Neural cell (in vitro differentiated cells): Measurements from ENCODE around the gene CDH16.
"Not testable (repeated sequence)": the region's sequence is repeated elsewhere in the genome, so short reads cannot be mapped to it uniquely, and the experiment has no call there.

Experiments used
- EP300 ChIP-seq: fragments of 450-650 bp; conservative IDR thresholded peaks from 2 replicates; pipeline ENCODE4 v1.6.1; 2014; ENCODE audit warnings: antibody characterized with exemption, mild to moderate bottlenecking, moderate library complexity; ENCODE audit not compliant: poor library complexity, severe bottlenecking
- EZH2 ChIP-seq: fragments of 200-600, 300-800 bp; shearing (Covaris generic), sonication (generic); IDR thresholded peaks from 2 replicates; pipeline ENCODE4 v1.6.1; 2014; ENCODE audit warnings: antibody characterized with exemption, low read length, borderline replicate concordance, mild to moderate bottlenecking; ENCODE audit not compliant: insufficient read depth, poor library complexity, severe bottlenecking
- MXI1 ChIP-seq: fragments of 450-650 bp; conservative IDR thresholded peaks from 2 replicates; pipeline ENCODE4 v1.6.1; 2014; ENCODE audit warnings: antibody characterized with exemption, mild to moderate bottlenecking; ENCODE audit not compliant: poor library complexity, severe bottlenecking
- POLR2AphosphoS5 ChIP-seq: IDR thresholded peaks from 2 replicates; pipeline ENCODE4 v1.6.1; 2012
- RAD21 ChIP-seq: fragments of 450-650 bp; conservative IDR thresholded peaks from 2 replicates; pipeline ENCODE4 v1.6.1; 2014; ENCODE audit warnings: antibody characterized with exemption, mild to moderate bottlenecking, moderate library complexity
- SMC3 ChIP-seq: fragments of 450-650 bp; conservative IDR thresholded peaks from 2 replicates; pipeline ENCODE4 v1.6.1; 2014; ENCODE audit warnings: antibody characterized with exemption, mild to moderate bottlenecking, moderate library complexity; ENCODE audit not compliant: poor library complexity
- TAF1 ChIP-seq: IDR thresholded peaks from 2 replicates; pipeline ENCODE4 v1.6.1; 2012; ENCODE audit warnings: low read depth
- TF ChIP-seq, protein P1 (sequence below): fragments of 450-650 bp; IDR thresholded peaks from 2 replicates; pipeline ENCODE4 v1.5.1; 2014; ENCODE audit warnings: antibody characterized with exemption, mild to moderate bottlenecking, moderate library complexity; ENCODE audit not compliant: poor library complexity, severe bottlenecking
- TF ChIP-seq, protein P2 (sequence below): IDR thresholded peaks from 2 replicates; pipeline ENCODE4 v1.6.1; 2012; ENCODE audit warnings: borderline replicate concordance

DNA sequence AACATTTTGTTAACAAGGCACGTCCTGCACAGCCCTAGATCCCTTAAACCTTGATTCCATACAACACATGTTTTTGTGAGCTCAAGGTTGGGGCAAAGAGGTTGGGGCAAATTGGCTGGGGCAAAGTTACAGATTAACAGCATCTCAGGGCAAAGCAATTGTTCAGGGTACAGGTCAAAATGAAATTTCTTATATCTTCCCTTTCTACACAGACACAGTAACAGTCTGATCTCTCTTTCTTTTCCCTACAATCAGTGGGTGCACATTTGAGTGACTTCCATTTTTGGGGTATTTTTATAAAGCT lies 37.4 kb upstream of the CDH16 start:
- TF ChIP-seq, protein P1, sequence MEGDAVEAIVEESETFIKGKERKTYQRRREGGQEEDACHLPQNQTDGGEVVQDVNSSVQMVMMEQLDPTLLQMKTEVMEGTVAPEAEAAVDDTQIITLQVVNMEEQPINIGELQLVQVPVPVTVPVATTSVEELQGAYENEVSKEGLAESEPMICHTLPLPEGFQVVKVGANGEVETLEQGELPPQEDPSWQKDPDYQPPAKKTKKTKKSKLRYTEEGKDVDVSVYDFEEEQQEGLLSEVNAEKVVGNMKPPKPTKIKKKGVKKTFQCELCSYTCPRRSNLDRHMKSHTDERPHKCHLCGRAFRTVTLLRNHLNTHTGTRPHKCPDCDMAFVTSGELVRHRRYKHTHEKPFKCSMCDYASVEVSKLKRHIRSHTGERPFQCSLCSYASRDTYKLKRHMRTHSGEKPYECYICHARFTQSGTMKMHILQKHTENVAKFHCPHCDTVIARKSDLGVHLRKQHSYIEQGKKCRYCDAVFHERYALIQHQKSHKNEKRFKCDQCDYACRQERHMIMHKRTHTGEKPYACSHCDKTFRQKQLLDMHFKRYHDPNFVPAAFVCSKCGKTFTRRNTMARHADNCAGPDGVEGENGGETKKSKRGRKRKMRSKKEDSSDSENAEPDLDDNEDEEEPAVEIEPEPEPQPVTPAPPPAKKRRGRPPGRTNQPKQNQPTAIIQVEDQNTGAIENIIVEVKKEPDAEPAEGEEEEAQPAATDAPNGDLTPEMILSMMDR = not testable (repeated sequence)
- not testable (repeated sequence) for TF ChIP-seq POLR2AphosphoS5, SMC3, EZH2, EP300, TAF1, RAD21, MXI1
- TF ChIP-seq, protein P2, sequence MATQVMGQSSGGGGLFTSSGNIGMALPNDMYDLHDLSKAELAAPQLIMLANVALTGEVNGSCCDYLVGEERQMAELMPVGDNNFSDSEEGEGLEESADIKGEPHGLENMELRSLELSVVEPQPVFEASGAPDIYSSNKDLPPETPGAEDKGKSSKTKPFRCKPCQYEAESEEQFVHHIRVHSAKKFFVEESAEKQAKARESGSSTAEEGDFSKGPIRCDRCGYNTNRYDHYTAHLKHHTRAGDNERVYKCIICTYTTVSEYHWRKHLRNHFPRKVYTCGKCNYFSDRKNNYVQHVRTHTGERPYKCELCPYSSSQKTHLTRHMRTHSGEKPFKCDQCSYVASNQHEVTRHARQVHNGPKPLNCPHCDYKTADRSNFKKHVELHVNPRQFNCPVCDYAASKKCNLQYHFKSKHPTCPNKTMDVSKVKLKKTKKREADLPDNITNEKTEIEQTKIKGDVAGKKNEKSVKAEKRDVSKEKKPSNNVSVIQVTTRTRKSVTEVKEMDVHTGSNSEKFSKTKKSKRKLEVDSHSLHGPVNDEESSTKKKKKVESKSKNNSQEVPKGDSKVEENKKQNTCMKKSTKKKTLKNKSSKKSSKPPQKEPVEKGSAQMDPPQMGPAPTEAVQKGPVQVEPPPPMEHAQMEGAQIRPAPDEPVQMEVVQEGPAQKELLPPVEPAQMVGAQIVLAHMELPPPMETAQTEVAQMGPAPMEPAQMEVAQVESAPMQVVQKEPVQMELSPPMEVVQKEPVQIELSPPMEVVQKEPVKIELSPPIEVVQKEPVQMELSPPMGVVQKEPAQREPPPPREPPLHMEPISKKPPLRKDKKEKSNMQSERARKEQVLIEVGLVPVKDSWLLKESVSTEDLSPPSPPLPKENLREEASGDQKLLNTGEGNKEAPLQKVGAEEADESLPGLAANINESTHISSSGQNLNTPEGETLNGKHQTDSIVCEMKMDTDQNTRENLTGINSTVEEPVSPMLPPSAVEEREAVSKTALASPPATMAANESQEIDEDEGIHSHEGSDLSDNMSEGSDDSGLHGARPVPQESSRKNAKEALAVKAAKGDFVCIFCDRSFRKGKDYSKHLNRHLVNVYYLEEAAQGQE = not testable (repeated sequence)
